Sigmoid colon (tissue), 7 donors: ENCODE measurements around the gene CHDH. TPM values are rescaled to one million over a fixed set of nuclear protein-coding genes. Genes with fewer than 3 reads are reported as not detected.

Experiments used
- DNase-seq: peaks from one replicate; pipeline ENCODE4 v3.0.0-alpha.2; 2019
- H3K27ac ChIP-seq, 4 donors: fragments of 200-600 bp; sonication (generic); one replicate each; pipeline ENCODE4 v1.5.1; 2016 to 2019; ENCODE audit warnings: mild to moderate bottlenecking in 1 of 4
- H3K27me3 ChIP-seq, 3 donors: fragments of 200-600 bp; sonication (generic); one replicate each; pipeline ENCODE4 v1.5.1; 2019; ENCODE audit warnings: mild to moderate bottlenecking in 1 of 3
- H3K36me3 ChIP-seq, 4 donors: fragments of 200-600 bp; sonication (generic); one replicate each; pipeline ENCODE4 v1.5.1; 2016 to 2019
- H3K4me1 ChIP-seq, 4 donors: fragments of 200-600 bp; sonication (generic); one replicate each; pipeline ENCODE4 v1.5.1; 2017 to 2019
- H3K4me3 ChIP-seq, 4 donors: fragments of 200-600 bp; sonication (generic); one replicate each; pipeline ENCODE4 v1.5.1; 2017 to 2019; ENCODE audit warnings: mild to moderate bottlenecking in 2 of 4, moderate library complexity in 1 of 4
- H3K9me3 ChIP-seq, 4 donors: fragments of 200-600 bp in 3 of 4; sonication (generic) in 3 of 4; one replicate each; pipeline versions ENCODE4 v1.5.1 to v1.6.1; 2013 to 2019
- CTCF ChIP-seq, 4 experiments: fragments of 450-650 bp in 3 of 4; fragments of 200-600 bp in 1 of 4; IDR thresholded peaks; one replicate each; pipeline ENCODE4 v1.5.1; 2016 to 2019; ENCODE audit warnings: antibody characterized with exemption in 4 of 4, mild to moderate bottlenecking in 3 of 4, moderate library complexity in 2 of 4
- EP300 ChIP-seq, 4 donors: sonication (generic); formaldehyde crosslinking; IDR thresholded peaks; one replicate each; pipeline ENCODE4 v1.6.1; 2017; ENCODE audit warnings: antibody characterized with exemption in 4 of 4
- POLR2A ChIP-seq, 2 donors: fragments of 450-650 bp; IDR thresholded peaks; one replicate each; pipeline ENCODE4 v1.6.1; 2016; ENCODE audit warnings: antibody characterized with exemption in 2 of 2, mild to moderate bottlenecking in 2 of 2, moderate library complexity in 2 of 2
- POLR2AphosphoS5 ChIP-seq, 4 donors: sonication (generic); formaldehyde crosslinking; IDR thresholded peaks; one replicate each; pipeline ENCODE4 v1.6.1; 2017; ENCODE audit warnings: antibody characterized with exemption in 4 of 4
- WGBS, 2 donors: extraction: QIAGEN DNeasy Blood & Tissue Kit; methylation state at CpG; one replicate each; pipeline ENCODE4 v1.1.7; 2013; 5-methylcytosine and 5-hydroxymethylcytosine counted together
- intact Hi-C: fragments of 100-400 bp; cut with DNase I; formaldehyde crosslinking; loops from one replicate; pipeline ENCODE4 v1.15.1; 2023
- polyA plus RNA-seq, 3 donors: library from polyadenylated mRNA; stranded (reverse); fragments of 200-250 nt; gene quantifications; one replicate each; pipeline ENCODE4 v1.2.3, GENCODE V29; 2013
- total RNA-seq, 4 donors: library from RNA; depleted of rRNA; stranded (reverse); fragments of >200 nt; gene quantifications; one replicate each; pipeline ENCODE4 v1.1.0, GENCODE V29; 2016
- donor health status: healthy with polysubstance abuse.
- donor health status: Bipolar disorder and iron deficiency.
- donor health status: healthy.

The CHDH gene
- total and polyA plus RNA-seq, 7 donors: 1.1 to 9.5 (median 1.8) TPM

GRCh38 chr3:53768478-53769459 is 77.5 kb downstream of the CHDH start:
- 74 to 87% methylated on average over 12 of the region's 12 CpGs for WGBS, 2 donors
- Histone ChIP-seq H3K4me1 (peaks cover 0 to 20% (median 8%) of the 10 kb centered on the region in 4 donors), H3K27me3 (no peaks in the 10 kb centered on the region), H3K36me3 (no peaks in the 10 kb centered on the region), H3K9me3 (no peaks in the 10 kb centered on the region), H3K27ac (no peak overlapping the region), H3K4me3 (no peak overlapping the region)
- DNase-seq: no peak
- intact Hi-C loops: no loop called here
- TF ChIP-seq CTCF (IDR thresholded peaks at IDR 0.05) (no peak), POLR2AphosphoS5 (IDR thresholded peaks at IDR 0.05) (no peak), POLR2A (IDR thresholded peaks at IDR 0.05) (no peak), EP300 (IDR thresholded peaks at IDR 0.05) (no peak)

- Histone ChIP-seq H3K36me3 (no peaks in the 10 kb centered on the region), H3K27me3 (no peaks in the 10 kb centered on the region), H3K9me3 (no peaks in the 10 kb centered on the region), H3K4me3 (no peak overlapping the region), H3K4me1 (peaks cover 0 to 10% (median 0%) of the 10 kb centered on the region in 4 donors), H3K27ac (no peak overlapping the region)
- intact Hi-C loops: no loop called here
- WGBS, 2 donors: 94 to 96% methylated on average over 7 of the region's 7 CpGs
- DNase-seq: no peak
- TF ChIP-seq POLR2AphosphoS5 (IDR thresholded peaks at IDR 0.05) (no peak), EP300 (IDR thresholded peaks at IDR 0.05) (no peak), CTCF (IDR thresholded peaks at IDR 0.05) (no peak), POLR2A (IDR thresholded peaks at IDR 0.05) (no peak)
Observed at GRCh38 chr3:53766706-53767105, 79.5 kb downstream of the CHDH start.

- 89 to 93% methylated on average over 5 of the region's 5 CpGs for WGBS, 2 donors
Observed at GRCh38 chr3:53765753-53766152, 80.5 kb downstream of the CHDH start.

GRCh38 chr3:53764026-53764775 is 82.0 kb downstream of the CHDH start:
- TF ChIP-seq CTCF (IDR thresholded peaks at IDR 0.05): no peak
- no peak for TF ChIP-seq POLR2AphosphoS5 (IDR thresholded peaks at IDR 0.05)
- no peak for TF ChIP-seq POLR2A (IDR thresholded peaks at IDR 0.05)
- TF ChIP-seq EP300 (IDR thresholded peaks at IDR 0.05): no peak
- H3K27ac ChIP-seq: no peak overlapping the region
- intact Hi-C loops: no loop called here
- H3K27me3 ChIP-seq: no peaks in the 10 kb centered on the region
- no peaks in the 10 kb centered on the region for H3K36me3 ChIP-seq
- H3K9me3 ChIP-seq: no peaks in the 10 kb centered on the region
- no peak for DNase-seq
- H3K4me3 ChIP-seq: no peak overlapping the region
- H3K4me1 ChIP-seq: peaks cover 0 to 10% (median 0%) of the 10 kb centered on the region in 4 donors
- WGBS, 2 donors: 81 to 82% methylated on average over 14 of the region's 14 CpGs

More at GRCh38 chr3:53765753-53766152, 80.5 kb downstream of the CHDH start:
- H3K36me3 ChIP-seq: no peaks in the 10 kb centered on the region
- no peaks in the 10 kb centered on the region for H3K9me3 ChIP-seq
- H3K27ac ChIP-seq: no peak overlapping the region
- no peaks in the 10 kb centered on the region for H3K27me3 ChIP-seq
- DNase-seq: no peak
- intact Hi-C loops: no loop called here
- no peak overlapping the region for H3K4me3 ChIP-seq
- TF ChIP-seq CTCF (IDR thresholded peaks at IDR 0.05) (no peak), POLR2AphosphoS5 (IDR thresholded peaks at IDR 0.05) (no peak), EP300 (IDR thresholded peaks at IDR 0.05) (no peak), POLR2A (IDR thresholded peaks at IDR 0.05) (no peak)
- peaks cover 0 to 10% (median 0%) of the 10 kb centered on the region in 4 donors for H3K4me1 ChIP-seq
